ENCODE measurements around the gene PNMA8C.
"Not testable (repeated sequence)": the region's sequence is repeated elsewhere in the genome, so short reads cannot be mapped to it uniquely, and the experiment has no call there.

Gene PNMA8C

DNA sequence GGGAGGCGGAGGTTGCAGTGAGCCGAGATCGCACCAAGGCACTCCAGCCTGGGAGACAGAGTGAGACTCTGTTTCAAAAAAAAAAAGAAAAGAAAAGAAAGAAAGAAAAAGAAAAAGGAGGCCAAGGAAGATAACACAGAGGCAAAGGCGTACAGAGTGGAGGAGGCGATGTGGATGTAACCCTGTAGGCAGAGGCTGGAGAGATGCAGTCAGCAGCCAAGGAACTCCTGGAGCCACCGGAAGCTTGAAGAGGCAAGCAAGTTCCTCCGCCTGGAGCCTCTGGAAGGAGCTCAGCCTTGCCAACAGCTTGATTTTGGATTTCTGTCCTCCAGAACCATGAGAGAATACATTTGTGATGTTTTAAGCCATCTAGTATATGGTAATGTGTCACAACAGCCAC, 8.7 kb downstream of the PNMA8C start:
- TF ChIP-seq CTCF (IDR thresholded peaks at IDR 0.05) (no peak), ZFX (IDR thresholded peaks at IDR 0.05; ENCODE audit: borderline replicate concordance) (no peak)
- H3K27ac ChIP-seq, result no peak overlapping the region

- H3K27ac ChIP-seq, result peak overlapping the region; percentile 37; the same call in 1 of the 2 replicates
These were observed 12.7 kb downstream of the PNMA8C start for GRCh38 chr19:46415804-46416709.

DNA sequence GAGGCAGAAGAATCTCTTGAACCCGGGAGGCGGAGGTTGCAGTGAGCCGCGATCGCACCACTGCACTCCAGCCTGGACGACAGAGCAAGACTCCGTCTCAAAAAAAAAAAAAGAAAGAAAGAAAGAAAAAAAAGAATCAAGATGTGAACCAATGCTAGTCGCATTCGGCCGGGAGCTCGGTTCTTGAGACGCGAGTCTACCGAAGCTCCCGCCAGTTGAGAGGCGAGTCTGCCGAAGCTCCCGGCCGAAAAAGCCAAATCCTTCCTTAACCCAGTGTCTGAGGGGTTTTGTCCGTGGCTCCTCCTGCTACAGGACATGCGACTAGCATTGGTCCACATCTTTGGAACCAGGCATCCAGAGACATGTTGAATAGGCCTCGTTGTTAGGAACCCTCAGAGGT, 13.8 kb downstream of the PNMA8C start:
- H3K27ac ChIP-seq, result not testable (repeated sequence)

- TF ChIP-seq ZFX (IDR thresholded peaks at IDR 0.05; ENCODE audit: borderline replicate concordance), result no peak
- TF ChIP-seq CTCF (IDR thresholded peaks at IDR 0.05), result no peak
- no peak within 1 kb of the TSS for H3K27ac ChIP-seq
These were observed 15.3 kb downstream of the PNMA8C start, which contains the start of gene CCDC8 for GRCh38 chr19:46413262-46414031. CCDC8 (minus strand) TSS chr19:46413564; CDS start chr19:46412810, 754 bp downstream.

DNA sequence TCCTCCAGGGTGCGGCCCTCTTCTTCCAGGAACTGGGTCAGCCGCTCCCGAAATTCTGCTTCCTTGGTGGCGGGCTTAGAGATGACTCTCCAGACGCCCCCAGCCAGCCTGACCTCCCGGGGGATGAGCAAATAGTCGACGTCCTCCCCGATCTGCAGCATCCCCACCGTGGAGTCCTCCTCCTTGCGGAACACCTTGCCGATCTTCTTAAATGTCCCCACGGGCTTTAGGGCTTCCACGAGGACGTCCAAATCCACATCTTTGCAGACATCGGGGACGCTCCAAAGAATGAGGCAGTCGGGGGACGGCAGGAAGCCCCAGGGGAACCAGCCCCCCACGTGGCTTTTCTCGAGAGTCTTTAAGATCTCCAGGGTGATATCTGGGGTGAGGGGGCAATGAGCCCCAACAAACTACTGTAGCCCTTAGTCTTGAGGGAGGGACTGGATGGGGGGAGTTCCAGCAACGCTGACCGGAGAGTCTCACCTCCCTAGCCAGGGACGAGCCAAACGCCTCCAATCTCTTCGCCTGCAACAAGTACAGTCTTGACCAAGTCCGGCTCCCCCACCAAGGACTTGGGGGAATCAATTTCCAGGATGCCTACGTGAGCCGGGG, 16.0 kb downstream of the PNMA8C start:
- H3K27ac ChIP-seq, result no peak overlapping the region
- TF ChIP-seq ZFX (IDR thresholded peaks at IDR 0.05; ENCODE audit: borderline replicate concordance), result no peak
- no peak for TF ChIP-seq CTCF (IDR thresholded peaks at IDR 0.05)

- H3K27ac ChIP-seq, result no peak overlapping the region
- no peak for TF ChIP-seq CTCF (IDR thresholded peaks at IDR 0.05)
- no peak for TF ChIP-seq ZFX (IDR thresholded peaks at IDR 0.05; ENCODE audit: borderline replicate concordance)
These were observed 16.6 kb downstream of the PNMA8C start for GRCh38 chr19:46411925-46412649.

DNA sequence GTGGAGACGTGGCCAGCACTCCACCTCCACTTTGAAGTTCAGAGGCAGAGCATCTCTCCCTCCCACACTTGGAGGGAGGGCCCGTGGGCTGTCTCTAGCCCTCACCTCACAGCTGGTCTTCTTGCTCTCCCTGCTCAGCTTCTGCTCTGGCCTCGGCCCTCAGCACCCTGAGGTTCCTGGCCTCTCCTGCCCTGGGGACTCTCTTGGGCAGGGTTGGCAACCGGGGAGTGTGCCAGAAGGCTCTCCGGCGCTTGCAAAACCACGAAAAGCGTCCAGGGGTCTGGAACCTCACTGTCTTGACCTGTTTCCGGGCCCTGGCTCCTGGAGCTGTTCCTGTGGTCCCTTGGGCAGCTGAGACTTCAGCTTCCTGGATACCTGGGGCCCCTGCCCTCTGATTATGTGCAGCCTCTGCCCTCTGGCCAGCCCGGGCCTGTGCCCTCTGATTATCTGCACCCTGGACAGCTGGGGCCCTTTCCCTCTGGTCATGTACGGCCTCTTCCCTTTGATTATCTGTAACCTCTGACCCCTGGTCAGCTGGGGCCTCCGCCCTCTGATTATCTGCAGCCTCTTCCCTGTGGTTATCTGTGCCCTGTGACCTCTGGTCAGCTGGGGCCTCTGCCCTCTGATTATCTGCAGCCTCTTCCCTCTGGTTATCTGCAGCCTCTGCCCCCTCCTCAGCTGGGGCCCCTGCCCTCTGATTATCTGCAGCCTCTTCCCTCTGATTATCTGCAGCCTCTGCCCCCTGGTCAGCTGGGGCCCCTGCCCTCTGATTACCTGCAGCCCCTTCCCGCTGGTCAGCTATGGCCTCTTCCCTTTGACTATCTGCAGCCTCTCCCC, 17.4 kb downstream of the PNMA8C start:
- H3K27ac ChIP-seq, result no peak overlapping the region
- TF ChIP-seq ZFX (IDR thresholded peaks at IDR 0.05; ENCODE audit: borderline replicate concordance), result no peak
- no peak for TF ChIP-seq CTCF (IDR thresholded peaks at IDR 0.05)

Measured in 22Rv1 (cell line).